Measurements from ENCODE around the gene STEAP2.
"Not testable (repeated sequence)": the region's sequence is repeated elsewhere in the genome, so short reads cannot be mapped to it uniquely, and the experiment has no call there.

Gene STEAP2

GRCh38 chr7:90211391-90212148 is at the start of gene STEAP2:
Gene STEAP2 (plus strand): TSS chr7:90211740. CDS start chr7:90225083, 13,343 bp downstream.
- in situ Hi-C loops (cut with MboI; ENCODE audit: low sequenced_read_pairs), result no loop called here

GRCh38 chr7:90163534-90163933 is 48.0 kb upstream of the STEAP2 start:
- in situ Hi-C loops (cut with MboI; ENCODE audit: low sequenced_read_pairs), result loop anchor here (25.0 kb wide), 1 partner anchor 274 kb away; no protein-coding TSS in a partner anchor

GRCh38 chr7:90165724-90166123 is 45.8 kb upstream of the STEAP2 start:
- in situ Hi-C loops (cut with MboI; ENCODE audit: low sequenced_read_pairs), result loop anchor here (25.0 kb wide), 1 partner anchor 272 kb away; no protein-coding TSS in a partner anchor

GRCh38 chr7:90166153-90166552 is 45.4 kb upstream of the STEAP2 start:
- in situ Hi-C loops (cut with MboI; ENCODE audit: low sequenced_read_pairs), result loop anchor here (25.0 kb wide), 1 partner anchor 271 kb away; no protein-coding TSS in a partner anchor

- in situ Hi-C loops (cut with MboI; ENCODE audit: low sequenced_read_pairs), result loop anchor here (25.0 kb wide), 1 partner anchor 270 kb away; no protein-coding TSS in a partner anchor
These were observed 44.2 kb upstream of the STEAP2 start for GRCh38 chr7:90167361-90167760.

- in situ Hi-C loops (cut with MboI; ENCODE audit: low sequenced_read_pairs), result loop anchor here (25.0 kb wide), 1 partner anchor 267 kb away; no protein-coding TSS in a partner anchor
These were observed 41.6 kb upstream of the STEAP2 start for GRCh38 chr7:90169891-90170290.

- in situ Hi-C loops (cut with MboI; ENCODE audit: low sequenced_read_pairs), result loop anchor here (25.0 kb wide), 1 partner anchor 265 kb away; no protein-coding TSS in a partner anchor
These were observed 39.4 kb upstream of the STEAP2 start for GRCh38 chr7:90172121-90172520.

GRCh38 chr7:90172624-90173023 is 38.9 kb upstream of the STEAP2 start:
- in situ Hi-C loops (cut with MboI; ENCODE audit: low sequenced_read_pairs), result loop anchor here (25.0 kb wide), 1 partner anchor 265 kb away; no protein-coding TSS in a partner anchor

- in situ Hi-C loops (cut with MboI; ENCODE audit: low sequenced_read_pairs), result loop anchor here (25.0 kb wide), 1 partner anchor 264 kb away; no protein-coding TSS in a partner anchor
These were observed 38.3 kb upstream of the STEAP2 start for GRCh38 chr7:90173127-90173844.

- in situ Hi-C loops (cut with MboI; ENCODE audit: low sequenced_read_pairs), result no loop called here
These were observed 35.9 kb upstream of the STEAP2 start for GRCh38 chr7:90175667-90176066.

- in situ Hi-C loops (cut with MboI; ENCODE audit: low sequenced_read_pairs), result no loop called here
These were observed 35.3 kb upstream of the STEAP2 start for GRCh38 chr7:90176195-90176594.

- in situ Hi-C loops (cut with MboI; ENCODE audit: low sequenced_read_pairs), result no loop called here
These were observed 33.4 kb upstream of the STEAP2 start for GRCh38 chr7:90178166-90178565.

- in situ Hi-C loops (cut with MboI; ENCODE audit: low sequenced_read_pairs), result no loop called here
These were observed 32.8 kb upstream of the STEAP2 start for GRCh38 chr7:90178679-90179278.

- in situ Hi-C loops (cut with MboI; ENCODE audit: low sequenced_read_pairs), result no loop called here
These were observed 31.4 kb upstream of the STEAP2 start for GRCh38 chr7:90180011-90180585.

- in situ Hi-C loops (cut with MboI; ENCODE audit: low sequenced_read_pairs), result no loop called here
These were observed 30.9 kb upstream of the STEAP2 start for GRCh38 chr7:90180649-90181048.

GRCh38 chr7:90181485-90181884 is 30.1 kb upstream of the STEAP2 start:
- in situ Hi-C loops (cut with MboI; ENCODE audit: low sequenced_read_pairs), result no loop called here

- in situ Hi-C loops (cut with MboI; ENCODE audit: low sequenced_read_pairs), result not testable (repeated sequence)
These were observed 25.2 kb upstream of the STEAP2 start for GRCh38 chr7:90186290-90186689.

GRCh38 chr7:90187507-90188050 is 24.0 kb upstream of the STEAP2 start:
- in situ Hi-C loops (cut with MboI; ENCODE audit: low sequenced_read_pairs), result no loop called here

- in situ Hi-C loops (cut with MboI; ENCODE audit: low sequenced_read_pairs), result no loop called here
These were observed 23.3 kb upstream of the STEAP2 start for GRCh38 chr7:90188281-90188680.

- in situ Hi-C loops (cut with MboI; ENCODE audit: low sequenced_read_pairs), result no loop called here
These were observed 20.5 kb upstream of the STEAP2 start for GRCh38 chr7:90190995-90191394.

GRCh38 chr7:90191648-90192047 is 19.9 kb upstream of the STEAP2 start:
- in situ Hi-C loops (cut with MboI; ENCODE audit: low sequenced_read_pairs), result no loop called here
